ENCODE data around the gene DNM1L. TPM values are rescaled to one million over a fixed set of nuclear protein-coding genes. Genes with fewer than 3 reads are reported as not detected.
"Not testable (repeated sequence)": the region's sequence is repeated elsewhere in the genome, so short reads cannot be mapped to it uniquely, and the experiment has no call there.

DNM1L gene
- total RNA-seq, 2 experiments from 2014 or later = 56.9 to 68.3 TPM

DNA sequence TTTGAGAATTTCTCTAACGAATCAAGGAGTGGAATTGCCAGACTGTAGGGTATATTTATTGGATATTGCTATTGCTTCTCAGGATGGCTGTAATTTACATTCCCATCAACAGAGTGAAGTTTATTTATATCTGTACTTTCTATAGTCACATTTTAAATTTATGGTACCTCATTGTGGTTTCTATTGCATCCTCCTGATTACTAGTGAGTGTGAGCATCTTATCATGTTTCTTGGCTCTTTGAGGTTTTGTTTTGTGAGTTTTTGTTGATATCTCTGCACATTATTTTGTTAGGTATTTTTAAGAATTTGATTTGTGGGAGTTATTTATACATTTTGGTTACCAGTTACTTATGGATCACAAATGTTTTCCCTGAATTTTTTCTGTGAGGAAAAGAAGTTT, 13.9 kb downstream of the DNM1L start:
- POLR2A ChIA-PET = no interaction called here
- no peak overlapping the region for H3K27ac Mint-ChIP-seq
- intact Hi-C loops (cut with micrococcal nuclease) = no loop called here
- DNase-seq = no peak
- TF ChIP-seq, protein P1, sequence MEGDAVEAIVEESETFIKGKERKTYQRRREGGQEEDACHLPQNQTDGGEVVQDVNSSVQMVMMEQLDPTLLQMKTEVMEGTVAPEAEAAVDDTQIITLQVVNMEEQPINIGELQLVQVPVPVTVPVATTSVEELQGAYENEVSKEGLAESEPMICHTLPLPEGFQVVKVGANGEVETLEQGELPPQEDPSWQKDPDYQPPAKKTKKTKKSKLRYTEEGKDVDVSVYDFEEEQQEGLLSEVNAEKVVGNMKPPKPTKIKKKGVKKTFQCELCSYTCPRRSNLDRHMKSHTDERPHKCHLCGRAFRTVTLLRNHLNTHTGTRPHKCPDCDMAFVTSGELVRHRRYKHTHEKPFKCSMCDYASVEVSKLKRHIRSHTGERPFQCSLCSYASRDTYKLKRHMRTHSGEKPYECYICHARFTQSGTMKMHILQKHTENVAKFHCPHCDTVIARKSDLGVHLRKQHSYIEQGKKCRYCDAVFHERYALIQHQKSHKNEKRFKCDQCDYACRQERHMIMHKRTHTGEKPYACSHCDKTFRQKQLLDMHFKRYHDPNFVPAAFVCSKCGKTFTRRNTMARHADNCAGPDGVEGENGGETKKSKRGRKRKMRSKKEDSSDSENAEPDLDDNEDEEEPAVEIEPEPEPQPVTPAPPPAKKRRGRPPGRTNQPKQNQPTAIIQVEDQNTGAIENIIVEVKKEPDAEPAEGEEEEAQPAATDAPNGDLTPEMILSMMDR (IDR thresholded peaks at IDR 0.05) = no peak
- H3K9me3 Mint-ChIP-seq = no peaks in the 10 kb centered on the region
- ATAC-seq = no peak
- CTCF ChIA-PET = no interaction called here
- H3K36me3 Mint-ChIP-seq (ENCODE audit: low read depth) = peaks cover 24% of the 10 kb centered on the region
- no peak overlapping the region for H3K4me3 Mint-ChIP-seq
- no peaks in the 10 kb centered on the region for H3K27me3 Mint-ChIP-seq
- peaks cover 38% of the 10 kb centered on the region for H3K4me1 Mint-ChIP-seq (ENCODE audit: low read depth)

DNA sequence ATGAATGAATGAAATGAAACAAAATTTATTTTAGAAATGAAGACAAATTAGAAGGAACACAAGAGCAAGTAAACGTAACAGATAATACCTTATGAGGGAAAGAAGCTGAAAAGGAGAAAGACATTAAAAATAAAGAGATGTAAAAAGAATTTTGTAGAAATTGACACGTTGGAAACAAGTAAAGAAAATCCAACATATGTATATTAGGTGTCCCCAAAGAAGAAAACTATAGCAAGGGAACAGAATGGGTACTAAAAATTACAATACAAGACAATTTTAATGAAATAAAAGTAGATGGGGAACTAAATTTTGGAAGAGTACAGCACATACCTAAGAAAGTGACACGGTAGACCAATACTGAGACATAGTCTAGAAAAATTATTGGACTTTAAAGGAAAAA, 16.7 kb downstream of the DNM1L start:
- POLR2A ChIA-PET = no interaction called here
- Mint-ChIP-seq H3K9me3 (no peaks in the 10 kb centered on the region), H3K36me3 (ENCODE audit: low read depth) (peaks cover 14% of the 10 kb centered on the region), H3K4me3 (no peak overlapping the region), H3K27ac (no peak overlapping the region), H3K4me1 (ENCODE audit: low read depth) (peaks cover 21% of the 10 kb centered on the region), H3K27me3 (no peaks in the 10 kb centered on the region)
- intact Hi-C loops (cut with micrococcal nuclease) = no loop called here
- TF ChIP-seq, protein P1 (IDR thresholded peaks at IDR 0.05) = no peak
- ATAC-seq (no peak), DNase-seq (no peak)
- CTCF ChIA-PET = interaction anchor here (0.7 kb wide), 1 partner anchor 11 kb away, joined by 3 read pairs; no protein-coding TSS in a partner anchor

DNA sequence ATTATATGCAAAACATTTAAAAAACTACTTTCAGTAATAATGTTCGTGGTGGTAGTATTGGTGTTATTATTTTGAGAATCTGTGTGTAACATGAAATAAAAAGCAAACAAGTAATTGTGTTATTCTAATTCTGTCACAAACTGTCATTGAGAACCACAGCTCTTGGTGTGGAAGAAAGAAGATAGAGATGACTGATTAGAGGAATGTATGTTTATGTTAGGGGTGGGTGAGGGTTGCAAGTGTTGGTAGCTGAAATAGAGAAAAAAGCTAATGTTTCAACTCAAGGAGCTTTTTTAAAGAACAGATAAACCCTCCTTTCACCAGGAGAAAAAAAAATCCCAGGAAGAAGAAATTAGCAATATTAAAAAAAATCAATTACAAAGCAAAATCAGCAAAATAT, 18.3 kb downstream of the DNM1L start:
- TF ChIP-seq, protein P1 (IDR thresholded peaks at IDR 0.05) = no peak
- H3K4me3 Mint-ChIP-seq = no peak overlapping the region
- H3K4me1 Mint-ChIP-seq (ENCODE audit: low read depth) = peaks cover 9% of the 10 kb centered on the region
- H3K27me3 Mint-ChIP-seq = no peaks in the 10 kb centered on the region
- ATAC-seq (no peak), DNase-seq (no peak)
- no peaks in the 10 kb centered on the region for H3K9me3 Mint-ChIP-seq
- ChIA-PET POLR2A (interaction anchor here (1.3 kb wide), 1 partner anchor 16 kb away, joined by 3 read pairs; no protein-coding TSS in a partner anchor), CTCF (no interaction called here)
- H3K36me3 Mint-ChIP-seq (ENCODE audit: low read depth) = peaks cover 13% of the 10 kb centered on the region
- intact Hi-C loops (cut with micrococcal nuclease) = no loop called here
- no peak overlapping the region for H3K27ac Mint-ChIP-seq

DNA sequence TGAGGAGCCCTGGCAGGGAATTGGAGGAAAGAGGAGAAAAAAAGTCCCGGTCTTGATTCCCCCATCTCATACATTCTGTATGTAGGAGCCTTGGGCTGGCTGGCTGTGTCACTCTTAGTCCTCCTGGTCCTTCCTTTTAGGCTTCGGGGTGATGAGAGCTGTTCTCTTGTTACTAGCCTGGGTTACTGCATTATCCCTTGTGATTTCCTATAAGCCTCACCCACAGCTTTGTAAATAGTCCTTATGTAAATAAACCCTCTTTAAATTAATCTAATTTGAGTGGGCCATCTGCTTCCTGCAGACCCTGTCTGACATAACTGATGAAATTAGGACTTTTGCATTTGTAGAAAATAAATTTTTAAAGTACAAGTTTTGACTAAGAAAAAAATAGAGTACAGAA, 19.2 kb downstream of the DNM1L start:
- peaks cover 17% of the 10 kb centered on the region for H3K36me3 Mint-ChIP-seq (ENCODE audit: low read depth)
- ChIA-PET POLR2A (no interaction called here), CTCF (no interaction called here)
- DNase-seq = no peak
- intact Hi-C loops (cut with micrococcal nuclease) = no loop called here
- ATAC-seq = no peak
- TF ChIP-seq, protein P1 (IDR thresholded peaks at IDR 0.05) = no peak
- no peaks in the 10 kb centered on the region for H3K9me3 Mint-ChIP-seq
- no peak overlapping the region for H3K4me3 Mint-ChIP-seq
- H3K27me3 Mint-ChIP-seq = no peaks in the 10 kb centered on the region
- no peak overlapping the region for H3K27ac Mint-ChIP-seq
- peaks cover 5% of the 10 kb centered on the region for H3K4me1 Mint-ChIP-seq (ENCODE audit: low read depth)

DNA sequence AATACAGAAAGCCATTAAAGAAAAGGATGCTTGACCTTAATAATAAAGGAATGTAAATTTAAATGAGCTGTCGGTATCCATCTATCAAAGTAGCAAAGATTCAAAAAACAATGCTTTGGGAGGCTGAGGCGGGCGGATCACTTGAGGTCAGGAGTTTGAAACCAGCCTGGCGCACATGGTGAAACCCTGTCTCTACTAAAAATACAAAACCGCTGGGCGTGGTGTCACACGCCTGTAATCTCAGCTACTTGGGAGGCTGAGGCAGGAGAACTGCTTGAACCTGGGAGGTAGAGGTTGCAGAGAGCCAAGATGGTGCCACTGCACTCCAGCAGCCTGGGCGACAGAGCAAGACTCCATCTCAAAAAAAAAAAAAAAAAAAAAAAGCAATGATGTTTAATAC, 20.3 kb downstream of the DNM1L start:
- DNase-seq; H3K27me3 Mint-ChIP-seq; intact Hi-C loops (cut with micrococcal nuclease); CTCF ChIA-PET; H3K27ac Mint-ChIP-seq; H3K9me3 Mint-ChIP-seq; POLR2A ChIA-PET; H3K4me1 Mint-ChIP-seq (ENCODE audit: low read depth); H3K4me3 Mint-ChIP-seq; ATAC-seq: not testable (repeated sequence)
- H3K36me3 Mint-ChIP-seq (ENCODE audit: low read depth) = peaks cover 14% of the 10 kb centered on the region

DNA sequence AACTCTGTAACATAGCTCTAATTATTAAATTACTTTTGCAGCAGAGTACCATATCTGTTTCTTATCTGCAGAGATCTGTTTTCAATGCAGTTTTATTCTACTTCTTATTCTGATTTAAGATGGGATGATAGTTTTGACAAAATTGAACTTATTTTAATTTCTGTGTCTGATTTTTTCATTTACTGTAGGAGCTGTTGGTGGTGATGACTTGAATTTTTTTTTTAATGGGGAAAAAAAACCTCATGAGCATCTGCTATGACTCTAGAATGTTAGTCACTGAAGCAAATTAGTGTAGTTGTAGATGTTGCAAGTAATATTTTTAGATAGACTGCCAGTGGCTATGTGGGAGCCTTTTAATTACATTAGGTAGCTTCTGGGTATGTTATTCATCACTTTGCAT, 23.4 kb downstream of the DNM1L start:
- H3K36me3 Mint-ChIP-seq (ENCODE audit: low read depth) = peaks cover 9% of the 10 kb centered on the region
- H3K4me3 Mint-ChIP-seq = no peak overlapping the region
- intact Hi-C loops (cut with micrococcal nuclease) = no loop called here
- H3K27me3 Mint-ChIP-seq = no peaks in the 10 kb centered on the region
- no peaks in the 10 kb centered on the region for H3K9me3 Mint-ChIP-seq
- ChIA-PET CTCF (interaction anchor here (1.0 kb wide), 1 partner anchor 53 kb away, joined by 5 read pairs; the partner anchor contains the start of gene YARS2), POLR2A (interaction anchor here (0.6 kb wide), 1 partner anchor 101 kb away, joined by 3 read pairs; no protein-coding TSS in a partner anchor)
- H3K4me1 Mint-ChIP-seq (ENCODE audit: low read depth) = peaks cover 7% of the 10 kb centered on the region
- DNase-seq = no peak
- TF ChIP-seq, protein P1 (IDR thresholded peaks at IDR 0.05) = no peak
- H3K27ac Mint-ChIP-seq = no peak overlapping the region
- no peak for ATAC-seq
